Measurements from ENCODE around the gene KRTAP13-3. TPM values are rescaled to one million over a fixed set of nuclear protein-coding genes. Genes with fewer than 3 reads are reported as not detected.

KRTAP13-3 gene
- total RNA-seq, 1 experiment from 2014 or later, result not detected

- H3K4me3 ChIP-seq, result no peak overlapping the region
- no peaks in the 10 kb centered on the region for H4K20me1 ChIP-seq (ENCODE audit: insufficient read depth)
- H3F3A ChIP-seq (ENCODE audit: insufficient read depth, low read depth), result no peaks in the 10 kb centered on the region
- ChIA-PET POLR2A (ENCODE audit: unreplicated experiment) (no interaction called here), CTCF (no interaction called here)
- BruUV-seq (replicated peaks), result no TSS peak
- no peaks in the 10 kb centered on the region for H3K4me1 ChIP-seq (replicated peaks; ENCODE audit: insufficient read depth)
- H3K9me2 ChIP-seq (ENCODE audit: insufficient read depth), result no peaks in the 10 kb centered on the region
- no peaks in the 10 kb centered on the region for H3K9me3 ChIP-seq (ENCODE audit: insufficient read depth, low read depth)
- no peaks in the 10 kb centered on the region for H3K27me3 ChIP-seq (ENCODE audit: insufficient read depth, low read depth)
- no peaks in the 10 kb centered on the region for H3K36me3 ChIP-seq (ENCODE audit: low read depth)
- no peaks in the 10 kb centered on the region for H3K79me2 ChIP-seq (ENCODE audit: low read depth)
- H3K27ac ChIP-seq, result no peak overlapping the region
- peak in 1 of 2 experiments; percentile 4 for DNase-seq
- no peak overlapping the region for H3K4me2 ChIP-seq
- TF ChIP-seq EZH2 (IDR thresholded peaks at IDR 0.05; ENCODE audit: low read depth) (no peak), CTCF (conservative IDR thresholded peaks at IDR 0.05) (peak; percentile 64)
- intact Hi-C loops (cut with micrococcal nuclease; ENCODE audit: unreplicated experiment), result loop anchor here (10.0 kb wide), 1 partner anchor 389 kb away; no protein-coding TSS in a partner anchor
- no peak overlapping the region for H2AFZ ChIP-seq
These were observed 8.4 kb upstream of the KRTAP13-3 start for GRCh38 chr21:30434033-30434631.

GRCh38 chr21:30430170-30430655, 4.5 kb upstream of the KRTAP13-3 start, which contains the start of gene KRTAP13-4:
Gene KRTAP13-4, plus strand, starts transcription at chr21:30430220. Its CDS starts 56 bp downstream, at chr21:30430276.
- intact Hi-C loops (cut with micrococcal nuclease; ENCODE audit: unreplicated experiment), result loop anchor here (10.0 kb wide), 1 partner anchor 385 kb away; no protein-coding TSS in a partner anchor

GRCh38 chr21:30426731-30427130, 1.0 kb upstream of the KRTAP13-3 start:
- POLR2A ChIA-PET (ENCODE audit: unreplicated experiment), result no interaction called here
- H4K20me1 ChIP-seq (ENCODE audit: insufficient read depth), result no peaks in the 10 kb centered on the region
- H3K4me3 ChIP-seq, result no peak overlapping the region
- no peak overlapping the region for H3K27ac ChIP-seq
- H3K27me3 ChIP-seq (ENCODE audit: insufficient read depth, low read depth), result no peaks in the 10 kb centered on the region
- H3K79me2 ChIP-seq (ENCODE audit: low read depth), result no peaks in the 10 kb centered on the region
- H2AFZ ChIP-seq, result no peak overlapping the region
- no peak for DNase-seq
- no peaks in the 10 kb centered on the region for H3K4me1 ChIP-seq (replicated peaks; ENCODE audit: insufficient read depth)
- intact Hi-C loops (cut with micrococcal nuclease; ENCODE audit: unreplicated experiment), result no loop called here
- H3K36me3 ChIP-seq (ENCODE audit: low read depth), result no peaks in the 10 kb centered on the region
- H3K9me3 ChIP-seq (ENCODE audit: insufficient read depth, low read depth), result no peaks in the 10 kb centered on the region
- no peak for TF ChIP-seq EZH2 (IDR thresholded peaks at IDR 0.05; ENCODE audit: low read depth)
- no peak for TF ChIP-seq CTCF (conservative IDR thresholded peaks at IDR 0.05)
- CTCF ChIA-PET, result no interaction called here
- no peaks in the 10 kb centered on the region for H3F3A ChIP-seq (ENCODE audit: insufficient read depth, low read depth)
- no TSS peak for BruUV-seq (replicated peaks)
- H3K4me2 ChIP-seq, result no peak overlapping the region
- no peaks in the 10 kb centered on the region for H3K9me2 ChIP-seq (ENCODE audit: insufficient read depth)

More at GRCh38 chr21:30430170-30430655, 4.5 kb upstream of the KRTAP13-3 start, which contains the start of gene KRTAP13-4:
- Histone ChIP-seq H3K36me3 (ENCODE audit: low read depth) (no peaks in the 10 kb centered on the region), H2AFZ (no peak within 1 kb of the TSS), H3F3A (ENCODE audit: insufficient read depth, low read depth) (no peaks in the 10 kb centered on the region), H3K27ac (no peak within 1 kb of the TSS), H3K27me3 (ENCODE audit: insufficient read depth, low read depth) (no peaks in the 10 kb centered on the region), H3K4me1 (replicated peaks; ENCODE audit: insufficient read depth) (no peaks in the 10 kb centered on the region), H3K4me3 (no peak within 1 kb of the TSS), H3K9me2 (ENCODE audit: insufficient read depth) (no peaks in the 10 kb centered on the region), H3K79me2 (ENCODE audit: low read depth) (no peaks in the 10 kb centered on the region), H4K20me1 (ENCODE audit: insufficient read depth) (no peaks in the 10 kb centered on the region), H3K9me3 (ENCODE audit: insufficient read depth, low read depth) (no peaks in the 10 kb centered on the region), H3K4me2 (no peak within 1 kb of the TSS)
- DNase-seq, result no peak
- TF ChIP-seq CTCF (conservative IDR thresholded peaks at IDR 0.05) (no peak), EZH2 (IDR thresholded peaks at IDR 0.05; ENCODE audit: low read depth) (no peak)
- ChIA-PET CTCF (no interaction called here), POLR2A (ENCODE audit: unreplicated experiment) (no interaction called here)
- no TSS peak for BruUV-seq (replicated peaks)

Measured in PC-9 (cell line).